OCI-LY3 (cell line): Measurements from ENCODE around the gene OR10W1.

Experiments used
- H2AFZ ChIP-seq: fragments of 200-600, 300-600 bp; shearing (Covaris generic); 2 replicates; pipeline ENCODE4 v1.6.0; 2014; ENCODE audit warnings: antibody characterized with exemption, low read depth, low read length
- H3K27ac ChIP-seq: fragments of 200-600, 300-600 bp; sonication (generic); 2 replicates; pipeline ENCODE4 v1.5.1; 2014; ENCODE audit warnings: mild to moderate bottlenecking, low read length, moderate library complexity, mixed read lengths
- H3K27me3 ChIP-seq: fragments of 200-600, 300-600 bp; sonication (generic); 2 replicates; pipeline ENCODE4 v1.6.1; 2014; ENCODE audit warnings: low read depth, low read length, mixed read lengths
- H3K36me3 ChIP-seq: fragments of 200-600, 300-600 bp; sonication (generic); replicated peaks from 2 replicates; pipeline ENCODE3; 2014; ENCODE audit warnings: low read depth, low read length, mixed read lengths
- H3K4me1 ChIP-seq: fragments of 300-600, 200-600 bp; sonication (generic); 2 replicates; pipeline ENCODE4 v1.6.1; 2014; ENCODE audit warnings: low read length, mixed read lengths
- H3K4me2 ChIP-seq: fragments of 200-600, 300-600 bp; sonication (generic); 2 replicates; pipeline ENCODE4 v1.6.1; 2014; ENCODE audit warnings: low read length, mixed read lengths
- H3K4me3 ChIP-seq: fragments of 300-600, 200-600 bp; sonication (generic); 2 replicates; pipeline ENCODE4 v1.5.1; 2014; ENCODE audit warnings: antibody characterized with exemption, mild to moderate bottlenecking, low read length, moderate library complexity
- H3K79me2 ChIP-seq: fragments of 300-600, 200-600 bp; shearing (Covaris generic); 2 replicates; pipeline ENCODE4 v1.6.1; 2014; ENCODE audit warnings: mild to moderate bottlenecking, low read length, mixed read lengths
- H3K9ac ChIP-seq: fragments of 300-600, 200-600 bp; shearing (Covaris generic); 2 replicates; pipeline ENCODE4 v1.6.0; 2014; ENCODE audit warnings: mild to moderate bottlenecking, low read length, moderate library complexity
- H3K9me3 ChIP-seq: fragments of 200-600, 300-600 bp; shearing (Covaris generic); 2 replicates; pipeline ENCODE4 v1.6.1; 2014; ENCODE audit warnings: low read length, mixed read lengths; ENCODE audit not compliant: insufficient read depth
- H4K20me1 ChIP-seq: fragments of 200-600, 300-600 bp; sonication (generic); 2 replicates; pipeline ENCODE4 v1.6.1; 2016; ENCODE audit warnings: low read length, mixed read lengths; ENCODE audit not compliant: insufficient read depth
- CTCF ChIP-seq: fragments of 200-600, 300-600 bp; sonication (generic); IDR thresholded peaks from 2 replicates; pipeline ENCODE4 v1.5.1; 2014; ENCODE audit warnings: antibody characterized with exemption, low read length, low read depth
- EZH2phosphoT487 ChIP-seq: fragments of 200-600 bp; shearing (Covaris generic); IDR thresholded peaks from 2 replicates; pipeline ENCODE4 v1.6.1; 2018; ENCODE audit warnings: antibody characterized with exemption, mixed run types, low read depth

The OR10W1 gene

GRCh38 chr11:58275002-58275401, 6.9 kb upstream of the OR10W1 start:
- no peak overlapping the region for H3K27ac ChIP-seq
- H3K9ac ChIP-seq = no peak overlapping the region
- H3K9me3 ChIP-seq = no peaks in the 10 kb centered on the region
- H3K4me2 ChIP-seq = no peak overlapping the region
- H2AFZ ChIP-seq = no peak overlapping the region
- TF ChIP-seq CTCF (no peak), EZH2phosphoT487 (no peak)
- no peak overlapping the region for H3K4me3 ChIP-seq
- H3K36me3 ChIP-seq = no peaks in the 10 kb centered on the region
- H4K20me1 ChIP-seq = no peaks in the 10 kb centered on the region
- H3K79me2 ChIP-seq = no peaks in the 10 kb centered on the region
- H3K4me1 ChIP-seq = no peaks in the 10 kb centered on the region
- H3K27me3 ChIP-seq = no peaks in the 10 kb centered on the region

- Histone ChIP-seq H3K9ac (no peak overlapping the region), H3K79me2 (no peaks in the 10 kb centered on the region), H3K36me3 (no peaks in the 10 kb centered on the region), H3K27ac (no peak overlapping the region), H3K27me3 (no peaks in the 10 kb centered on the region), H3K9me3 (no peaks in the 10 kb centered on the region), H2AFZ (no peak overlapping the region), H3K4me3 (no peak overlapping the region), H3K4me2 (no peak overlapping the region), H3K4me1 (no peaks in the 10 kb centered on the region), H4K20me1 (no peaks in the 10 kb centered on the region)
- no peak for TF ChIP-seq EZH2phosphoT487
- no peak for TF ChIP-seq CTCF
These were observed 8.1 kb downstream of the OR10W1 start for GRCh38 chr11:58259983-58260382.

GRCh38 chr11:58254936-58255335, 13.1 kb downstream of the OR10W1 start:
- no peak overlapping the region for H2AFZ ChIP-seq
- no peaks in the 10 kb centered on the region for H3K9me3 ChIP-seq
- no peaks in the 10 kb centered on the region for H3K79me2 ChIP-seq
- H3K27ac ChIP-seq = no peak overlapping the region
- TF ChIP-seq EZH2phosphoT487 (no peak), CTCF (no peak)
- no peaks in the 10 kb centered on the region for H3K4me1 ChIP-seq
- no peaks in the 10 kb centered on the region for H4K20me1 ChIP-seq
- no peak overlapping the region for H3K9ac ChIP-seq
- no peaks in the 10 kb centered on the region for H3K36me3 ChIP-seq
- H3K4me3 ChIP-seq = no peak overlapping the region
- no peaks in the 10 kb centered on the region for H3K27me3 ChIP-seq
- H3K4me2 ChIP-seq = no peak overlapping the region

GRCh38 chr11:58243954-58244353, 24.1 kb downstream of the OR10W1 start:
- Histone ChIP-seq H3K9ac (no peak overlapping the region), H3K4me2 (no peak overlapping the region), H3K4me3 (no peak overlapping the region), H3K36me3 (no peaks in the 10 kb centered on the region), H3K79me2 (no peaks in the 10 kb centered on the region), H4K20me1 (no peaks in the 10 kb centered on the region), H3K4me1 (no peaks in the 10 kb centered on the region), H2AFZ (no peak overlapping the region), H3K27me3 (no peaks in the 10 kb centered on the region), H3K9me3 (no peaks in the 10 kb centered on the region), H3K27ac (no peak overlapping the region)
- no peak for TF ChIP-seq CTCF
- no peak for TF ChIP-seq EZH2phosphoT487
